HTR-8/SVneo (cell line): ENCODE results near the gene HIP1.
"Not testable (repeated sequence)": the region's sequence is repeated elsewhere in the genome, so short reads cannot be mapped to it uniquely, and the experiment has no call there.

Experiments
- DNase-seq: peaks from one replicate; pipeline ENCODE4 v3.0.0; 2011; ENCODE audit warnings: low spot score, mixed read lengths; ENCODE audit not compliant: insufficient read length
- FAIRE-seq: peaks from 2 replicates; lab custom pipeline; 2011; peaks lifted over from hg19 to GRCh38; lab: Jason Lieb, UNC

The HIP1 gene

DNA sequence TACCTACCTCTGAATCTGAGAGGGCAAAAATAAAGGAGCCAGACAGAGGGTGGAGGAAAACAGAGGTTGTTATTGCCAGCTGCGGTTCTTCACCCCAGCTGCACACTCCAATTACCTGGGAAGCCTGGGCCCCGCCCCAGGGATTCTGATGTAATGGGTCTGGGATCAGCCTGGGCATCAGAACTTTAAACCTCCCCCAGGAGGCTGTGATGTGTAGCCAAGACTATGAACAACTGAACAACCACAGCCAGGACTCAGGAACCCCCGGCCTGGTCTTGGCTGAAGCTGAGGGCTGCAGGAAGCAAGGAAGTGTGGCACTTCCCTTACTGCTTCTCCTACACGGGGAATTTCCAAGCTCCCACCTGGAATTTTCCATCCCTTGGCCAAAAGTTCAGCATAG is 89.3 kb downstream of the HIP1 start:
- DNase-seq (no peak), FAIRE-seq (no peak)

DNA sequence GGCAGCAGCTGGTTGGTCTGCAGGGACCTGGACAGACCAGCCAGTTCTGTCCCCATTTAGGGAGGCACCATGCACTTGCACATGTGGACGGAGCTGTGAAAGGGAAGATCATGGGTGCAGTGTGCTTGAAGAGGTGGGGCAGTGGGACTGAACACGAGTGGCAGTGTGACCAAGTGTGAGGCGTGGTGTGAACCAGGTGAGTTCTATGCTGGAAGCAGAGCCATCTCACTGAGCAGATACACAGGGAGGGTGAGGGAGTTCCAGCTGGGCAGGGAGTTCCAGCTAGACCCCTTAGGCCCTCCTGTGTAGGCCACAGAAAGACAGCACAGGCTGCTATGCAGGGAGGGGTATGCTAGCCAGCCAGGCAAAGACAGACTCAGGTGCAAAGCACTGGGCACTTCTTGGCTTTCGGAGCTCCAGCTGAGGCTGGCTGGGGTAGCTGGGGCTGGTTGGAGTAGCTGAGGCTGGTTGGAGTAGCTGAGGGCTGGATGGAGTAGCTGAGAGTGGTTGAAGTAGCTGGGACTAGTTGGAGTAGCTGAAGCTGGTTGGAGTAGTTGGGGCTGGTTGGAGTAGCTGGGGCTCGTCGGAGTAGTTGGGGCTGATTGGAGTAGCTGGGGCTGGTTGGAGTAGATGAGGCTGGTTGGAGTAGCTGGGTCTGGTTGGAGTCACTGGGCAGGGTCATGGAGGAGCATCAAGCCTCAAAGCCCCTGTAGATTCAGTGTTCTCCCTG is 90.9 kb downstream of the HIP1 start:
- no peak for FAIRE-seq
- no peak for DNase-seq

DNA sequence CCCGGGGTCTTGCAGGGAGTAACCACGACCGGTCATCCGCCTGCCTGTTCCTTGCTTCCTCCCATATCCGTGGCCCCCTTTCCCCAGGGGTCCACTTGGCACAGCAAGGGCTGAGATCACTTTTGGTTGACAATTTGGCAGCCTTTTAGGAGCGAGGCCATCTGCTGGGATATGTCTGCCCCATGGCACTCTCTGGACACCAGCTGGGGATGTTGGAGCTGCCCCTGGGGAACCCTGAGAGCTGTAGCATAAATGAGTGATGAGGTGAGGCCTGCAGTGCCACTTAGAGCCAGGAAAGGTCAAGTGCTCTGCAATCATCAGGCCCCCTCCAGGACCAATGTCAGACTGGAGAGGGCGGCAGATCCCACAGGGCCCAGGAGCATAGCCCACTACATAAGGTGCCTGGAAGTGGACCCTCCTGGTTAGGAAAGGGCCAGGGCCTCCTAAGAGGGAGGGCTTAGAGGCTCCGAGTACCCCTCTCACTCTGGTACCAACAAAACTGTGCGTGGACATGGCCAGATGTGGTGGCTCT is 92.1 kb downstream of the HIP1 start:
- FAIRE-seq, result no peak
- no peak for DNase-seq

DNA sequence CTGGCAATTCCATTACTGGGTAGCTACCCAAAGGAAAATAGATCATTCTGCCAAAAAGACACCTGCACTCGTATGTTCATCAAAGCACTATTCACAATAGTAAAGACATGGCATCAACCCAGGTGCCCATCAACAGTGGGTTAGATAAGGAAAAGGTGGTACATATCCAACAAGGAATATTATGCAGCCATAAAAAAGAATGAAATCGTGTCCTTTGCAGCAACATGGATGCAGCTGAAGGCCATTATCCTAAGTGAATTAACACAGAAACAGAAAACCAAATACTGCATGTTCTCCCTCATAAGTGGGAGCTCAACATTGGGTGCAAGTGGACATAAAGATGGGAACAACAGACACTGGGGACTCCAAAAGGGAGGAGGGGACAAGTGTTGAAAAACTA is 93.2 kb downstream of the HIP1 start:
- no peak for FAIRE-seq
- DNase-seq, result no peak

DNA sequence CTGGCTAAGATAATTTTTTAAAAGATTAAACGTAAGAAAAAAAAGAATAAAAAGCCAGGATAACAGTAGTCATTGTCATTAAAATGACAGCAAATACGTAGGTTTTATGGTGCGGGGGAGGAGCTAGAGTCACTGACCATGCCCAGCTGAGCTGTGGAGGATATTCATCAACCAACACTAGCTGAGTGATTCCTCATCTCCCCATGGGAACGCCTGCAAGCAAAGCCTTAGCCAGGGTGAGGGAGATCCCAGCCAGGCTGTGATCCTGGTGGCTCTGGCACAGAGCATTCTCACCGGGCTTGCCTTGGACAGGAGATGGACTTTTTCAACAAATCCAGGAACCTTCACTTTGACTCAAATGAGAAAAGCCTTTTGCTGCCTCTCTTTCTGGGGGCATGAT is 94.2 kb downstream of the HIP1 start:
- DNase-seq, result no peak
- no peak for FAIRE-seq

DNA sequence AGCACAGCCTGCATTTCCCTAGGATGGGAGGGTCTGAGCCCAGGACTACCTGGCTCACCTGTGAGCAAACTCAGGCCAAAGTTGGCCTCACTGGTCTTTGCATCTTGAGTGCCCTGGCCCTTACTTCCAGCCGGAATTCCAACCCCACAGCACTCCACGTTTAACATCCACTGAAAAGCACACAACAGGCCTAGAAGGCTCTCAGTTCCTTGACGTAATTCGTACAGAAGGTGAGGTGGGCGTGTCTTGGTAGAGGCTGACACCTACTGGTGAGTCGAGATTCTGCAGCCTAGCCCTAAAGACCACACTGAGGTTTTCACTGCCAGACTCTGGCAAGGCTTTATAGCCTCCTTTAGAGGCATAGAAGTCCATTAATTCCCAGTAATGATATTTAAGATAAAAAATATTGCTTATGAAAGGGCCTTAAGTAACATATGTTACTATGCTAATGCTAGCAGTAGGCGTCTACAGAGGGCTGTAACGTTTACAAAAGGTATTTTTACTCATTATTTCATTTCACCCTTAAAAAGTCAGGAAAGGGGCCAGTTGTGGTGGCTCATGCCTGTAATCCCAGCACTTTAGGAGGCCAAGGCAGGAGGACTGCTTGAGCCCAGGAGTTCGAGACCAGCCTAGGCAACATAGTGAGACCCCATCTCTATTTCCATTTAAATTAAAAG is 95.8 kb downstream of the HIP1 start:
- no peak for DNase-seq
- FAIRE-seq, result no peak

DNA sequence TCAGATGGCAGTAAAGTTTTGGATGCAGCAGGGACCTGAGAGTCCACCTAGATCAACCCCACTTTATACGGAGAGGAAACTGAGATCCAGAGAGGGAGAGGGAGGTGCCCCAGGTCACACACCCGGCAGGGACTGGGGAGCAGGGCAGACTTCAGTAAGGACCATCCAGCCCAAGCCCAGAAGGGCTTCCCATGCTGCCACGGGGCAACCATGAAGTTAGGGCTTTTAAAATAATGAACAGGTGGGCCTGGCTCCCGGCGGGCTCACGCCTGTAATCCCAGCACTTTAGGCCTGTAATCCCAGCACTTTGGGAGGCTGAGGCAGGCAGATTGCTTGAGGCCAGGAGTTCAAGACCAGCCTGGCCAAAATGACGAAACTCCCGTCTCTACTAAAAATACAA is 98.5 kb downstream of the HIP1 start:
- no peak for DNase-seq
- FAIRE-seq, result no peak

DNA sequence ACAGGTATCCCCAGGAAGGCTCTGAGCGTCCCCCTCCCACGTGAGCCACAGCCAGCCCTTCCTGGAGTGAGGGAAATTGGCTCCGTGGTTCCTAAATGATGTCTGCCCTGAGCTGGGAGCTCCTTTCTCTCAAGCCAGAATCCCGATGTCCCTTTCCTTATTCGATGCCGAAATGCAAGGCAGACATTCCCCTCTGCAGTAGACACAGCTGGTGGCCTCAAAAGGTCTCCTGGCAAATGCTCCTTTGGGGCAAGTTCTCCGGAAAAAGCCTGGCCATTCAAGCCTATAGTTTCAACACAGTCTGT is 98.9 kb downstream of the HIP1 start:
- FAIRE-seq (no peak), DNase-seq (no peak)

DNA sequence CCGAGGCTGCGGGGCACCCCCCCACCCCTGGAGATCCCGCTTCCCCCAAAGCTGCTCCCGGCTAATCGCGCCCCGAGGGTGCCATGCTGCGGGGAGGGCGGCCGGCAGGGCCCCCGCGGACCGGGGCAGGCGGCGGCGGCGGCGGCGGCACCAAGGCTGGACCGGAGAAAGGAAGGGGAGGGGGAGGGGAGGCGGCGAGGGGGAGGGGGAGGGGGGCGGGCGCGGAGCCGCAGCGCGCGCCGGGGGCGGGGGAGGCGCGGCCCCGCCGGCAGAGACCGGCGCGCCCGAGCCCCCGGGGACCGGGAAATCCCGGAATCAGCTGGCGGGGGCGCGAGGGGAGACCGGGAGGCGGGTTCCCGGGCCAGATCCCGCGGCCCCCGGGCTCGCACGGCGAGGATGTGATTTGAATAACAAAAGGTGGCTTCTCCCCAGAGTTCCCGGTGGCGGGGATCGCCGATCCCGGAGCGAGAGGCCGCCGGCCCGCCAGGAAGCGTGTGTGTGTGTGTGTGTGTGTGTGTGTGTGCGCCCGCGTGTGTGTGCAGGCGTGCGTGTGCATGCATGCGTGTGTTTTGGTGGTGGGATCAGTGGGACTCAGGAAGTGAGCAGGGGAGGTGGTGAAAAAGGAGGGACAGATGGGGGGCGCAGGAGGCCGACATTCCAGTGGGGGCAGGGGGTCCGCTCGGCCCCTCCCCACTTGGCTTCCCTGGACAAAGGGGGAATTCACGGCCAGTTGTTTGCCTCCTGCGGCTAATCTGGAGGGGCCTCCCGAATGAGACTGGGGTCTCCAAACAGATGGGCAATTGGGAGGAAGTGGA is 99.5 kb downstream of the HIP1 start:
- FAIRE-seq, result no peak
- no peak for DNase-seq

DNA sequence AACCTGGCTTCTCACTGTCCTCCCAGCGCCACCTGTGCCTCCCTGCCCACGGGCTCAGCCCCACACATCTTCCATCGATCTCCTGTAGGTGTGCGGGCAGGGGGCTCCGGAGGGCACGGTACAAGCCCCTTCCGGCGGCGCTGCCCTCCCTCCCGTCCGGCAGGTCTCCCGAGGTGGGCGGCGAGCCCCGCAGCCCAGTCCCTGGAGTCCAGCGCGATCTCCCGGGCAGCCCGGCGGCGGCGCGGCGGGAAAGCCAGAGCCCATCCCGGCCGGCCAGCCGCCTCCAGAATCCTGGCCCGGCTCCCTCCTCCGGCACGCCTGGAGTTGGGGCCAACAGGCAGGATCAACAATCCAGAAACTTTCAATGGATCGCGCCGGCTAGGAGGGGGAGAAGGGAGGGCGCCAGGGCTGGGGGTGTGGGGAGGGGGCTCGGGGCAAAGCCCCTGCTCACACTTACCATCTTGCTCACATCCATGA is 100.1 kb downstream of the HIP1 start:
- FAIRE-seq (no peak), DNase-seq (no peak)

DNA sequence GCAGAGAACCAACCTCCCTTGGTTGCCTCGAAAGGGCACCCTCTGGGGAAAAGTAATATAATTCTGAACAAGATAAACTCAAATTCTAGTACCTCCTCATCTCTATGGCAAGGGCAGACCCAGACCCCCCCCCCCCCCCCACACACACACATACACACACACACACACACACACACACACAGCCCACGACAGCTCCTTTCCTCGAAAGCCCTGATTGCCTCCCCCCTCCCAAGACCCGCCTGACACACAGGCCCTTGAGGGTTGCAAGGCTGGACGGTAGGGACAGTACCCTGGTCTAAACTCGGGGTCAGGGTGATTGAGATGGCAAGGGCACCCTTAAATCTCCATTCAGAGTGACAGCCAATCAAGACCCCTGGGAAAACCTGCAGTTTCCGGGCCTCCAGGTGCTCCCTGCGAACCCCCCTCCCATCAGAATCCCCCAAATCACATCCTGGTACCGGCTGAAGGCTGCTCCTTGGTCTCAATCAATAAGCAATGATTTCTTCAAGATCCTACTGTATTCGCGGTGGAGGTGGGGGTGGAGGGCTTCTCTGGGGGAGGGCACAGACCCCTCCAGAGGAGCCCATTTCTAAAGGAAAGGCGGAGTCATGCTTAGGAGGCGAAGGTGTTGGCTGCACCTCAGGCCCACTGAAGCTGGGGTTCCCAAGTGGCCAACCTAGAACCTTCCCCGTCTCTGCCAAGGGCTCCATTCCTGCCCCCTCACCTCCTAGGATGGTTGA is 100.7 kb downstream of the HIP1 start:
- FAIRE-seq, result no peak
- no peak for DNase-seq

DNA sequence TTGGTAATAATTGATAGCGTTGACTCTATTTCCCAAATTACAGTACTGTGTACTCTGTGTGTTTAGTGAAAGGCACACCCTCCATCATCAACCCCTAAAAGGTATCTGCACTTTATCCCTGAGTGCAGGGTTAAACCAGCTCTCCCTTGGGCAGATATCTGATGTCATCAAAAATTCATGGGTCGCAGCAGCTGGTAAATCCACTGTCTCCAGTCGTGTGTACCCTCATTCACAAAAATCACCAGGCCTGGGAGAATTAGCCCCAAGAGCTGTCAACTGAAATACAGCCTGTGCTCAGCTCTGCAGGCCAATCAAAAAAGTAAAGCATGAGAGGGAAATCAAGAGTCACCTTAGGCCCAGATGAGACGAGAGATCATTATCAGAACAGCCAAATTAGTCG is 103.7 kb downstream of the HIP1 start:
- FAIRE-seq (no peak), DNase-seq (no peak)

DNA sequence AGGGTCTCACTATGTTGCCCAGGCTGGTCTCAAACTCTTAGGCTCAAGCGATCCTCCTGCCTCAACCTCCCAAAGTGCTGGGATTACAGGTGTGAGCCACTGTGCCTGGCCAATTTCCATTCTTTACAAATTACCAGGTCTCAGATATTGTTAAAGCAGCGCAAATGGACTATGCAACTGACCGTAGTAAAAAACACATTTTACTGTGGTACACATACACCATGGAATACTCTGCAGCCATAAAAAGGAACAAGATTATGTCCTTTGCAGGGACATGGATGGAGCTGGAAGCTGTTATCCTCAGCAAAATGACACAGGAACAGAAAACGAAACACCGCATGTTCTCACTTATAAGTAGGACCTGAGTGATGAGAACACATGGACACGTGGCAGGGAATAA is 106.2 kb downstream of the HIP1 start:
- not testable (repeated sequence) for FAIRE-seq, DNase-seq

DNA sequence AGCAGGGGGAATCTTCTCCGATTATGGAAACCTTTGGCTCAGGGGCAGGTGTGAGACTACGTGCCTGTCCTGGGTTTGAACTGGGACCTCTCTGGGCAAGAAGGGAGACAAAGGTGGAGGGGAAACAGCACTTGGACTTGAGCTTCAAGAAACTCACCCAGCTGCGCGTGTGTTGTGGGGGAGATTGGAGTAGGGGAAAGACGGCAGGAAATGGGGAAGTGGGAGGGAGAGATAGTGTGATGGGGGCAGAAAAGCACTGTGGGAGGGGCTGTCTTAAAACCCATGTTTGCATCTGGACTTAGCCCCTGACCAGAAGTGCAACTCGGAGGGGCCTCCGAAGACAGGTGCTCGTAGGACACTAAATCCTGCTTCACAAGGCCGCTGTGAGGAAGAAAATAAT is 107.0 kb downstream of the HIP1 start:
- no peak for DNase-seq
- no peak for FAIRE-seq

DNA sequence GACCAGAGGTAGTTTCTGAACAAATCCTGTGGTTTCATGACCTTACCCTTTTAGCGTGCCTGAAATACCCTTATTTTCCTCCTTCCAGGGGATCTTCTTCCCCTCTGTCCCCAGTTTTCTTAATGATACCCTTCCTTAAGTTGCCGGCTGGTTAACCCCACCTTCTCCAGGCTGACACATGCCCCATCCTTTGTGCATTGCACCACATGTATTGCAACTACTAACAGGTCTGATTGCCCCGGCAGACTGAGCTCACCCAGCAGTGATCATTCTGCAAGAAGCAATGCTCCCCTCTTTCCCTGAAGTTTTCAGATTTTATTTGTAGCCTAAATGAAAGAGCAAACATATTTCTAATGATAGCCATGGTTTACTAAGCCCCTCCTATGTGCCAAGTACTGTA is 108.2 kb downstream of the HIP1 start:
- FAIRE-seq (no peak), DNase-seq (no peak)

DNA sequence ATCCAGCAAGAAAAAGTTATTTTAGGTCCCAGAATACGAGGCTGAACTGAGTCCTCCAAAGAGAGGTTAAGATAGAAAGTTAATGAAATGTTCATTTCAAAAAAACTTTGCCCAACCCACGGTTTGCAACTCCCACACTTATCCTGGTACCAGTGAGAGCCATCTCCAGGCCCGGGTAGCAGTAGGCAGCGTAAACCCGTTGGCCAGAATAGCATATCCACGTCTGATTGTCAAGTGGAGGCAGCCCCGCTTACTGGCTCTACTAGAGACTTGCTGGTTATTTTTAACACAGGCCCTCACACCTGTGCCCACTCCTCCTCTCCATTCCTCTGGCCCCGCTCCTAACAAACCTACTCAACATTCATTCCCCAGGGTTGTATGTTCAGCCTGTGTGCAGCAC is 109.7 kb downstream of the HIP1 start:
- no peak for DNase-seq
- no peak for FAIRE-seq

DNA sequence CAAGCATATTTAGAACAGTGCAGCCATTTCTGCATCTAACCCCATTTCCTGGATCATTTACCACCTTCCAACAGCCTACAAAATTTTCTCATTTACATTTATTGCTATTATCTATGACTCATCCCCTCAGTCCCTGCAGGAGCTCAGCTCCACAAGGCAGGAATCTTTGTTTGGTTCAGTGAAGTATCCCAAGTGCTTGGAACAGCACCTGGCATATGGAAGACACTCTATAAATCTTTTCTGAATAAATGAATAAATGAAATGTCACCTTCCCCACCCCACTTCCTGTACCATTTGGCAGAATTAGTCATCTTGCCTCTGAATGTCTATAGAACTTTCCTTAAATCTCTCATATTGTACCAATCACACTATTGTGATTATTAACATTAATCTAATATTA is 110.7 kb downstream of the HIP1 start:
- no peak for FAIRE-seq
- no peak for DNase-seq

DNA sequence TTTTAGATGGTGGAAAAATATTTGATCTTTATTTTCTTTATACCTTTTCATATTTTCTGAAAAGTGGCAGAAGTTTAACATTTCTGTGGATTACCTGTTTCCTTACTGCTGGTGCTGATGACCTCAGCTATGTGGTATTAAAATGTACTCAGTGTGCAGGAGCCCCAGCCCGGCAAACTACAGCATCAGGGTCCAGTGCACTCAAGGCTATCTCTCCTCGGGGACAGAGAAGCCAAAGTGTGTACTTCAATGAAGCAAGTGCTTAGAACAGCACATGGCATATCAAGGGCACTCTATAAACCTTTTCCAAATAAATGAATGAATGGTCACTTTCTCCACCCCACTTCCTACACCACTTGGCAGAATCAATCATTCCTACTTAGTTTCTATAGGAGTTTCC is 111.8 kb downstream of the HIP1 start:
- DNase-seq (no peak), FAIRE-seq (no peak)

DNA sequence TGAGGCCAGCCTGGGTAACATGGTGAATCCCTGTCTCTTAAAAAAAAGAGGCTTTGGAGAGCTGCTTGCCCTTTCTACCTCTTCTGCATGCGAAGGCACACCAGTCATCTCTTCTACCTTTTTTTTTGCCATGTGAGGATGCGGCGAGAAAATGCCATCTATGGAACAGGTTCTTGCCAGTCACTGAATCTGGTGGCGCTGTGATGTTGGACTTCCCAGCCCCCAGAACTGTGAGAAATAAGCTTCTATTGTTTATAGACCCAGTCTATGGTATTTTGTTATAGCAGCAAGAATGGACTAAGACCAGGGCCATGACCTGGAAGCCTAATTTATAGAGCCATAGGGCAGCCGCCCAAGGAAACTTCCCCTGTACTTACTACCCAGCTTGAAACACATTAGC is 112.9 kb downstream of the HIP1 start:
- FAIRE-seq (no peak), DNase-seq (no peak)

DNA sequence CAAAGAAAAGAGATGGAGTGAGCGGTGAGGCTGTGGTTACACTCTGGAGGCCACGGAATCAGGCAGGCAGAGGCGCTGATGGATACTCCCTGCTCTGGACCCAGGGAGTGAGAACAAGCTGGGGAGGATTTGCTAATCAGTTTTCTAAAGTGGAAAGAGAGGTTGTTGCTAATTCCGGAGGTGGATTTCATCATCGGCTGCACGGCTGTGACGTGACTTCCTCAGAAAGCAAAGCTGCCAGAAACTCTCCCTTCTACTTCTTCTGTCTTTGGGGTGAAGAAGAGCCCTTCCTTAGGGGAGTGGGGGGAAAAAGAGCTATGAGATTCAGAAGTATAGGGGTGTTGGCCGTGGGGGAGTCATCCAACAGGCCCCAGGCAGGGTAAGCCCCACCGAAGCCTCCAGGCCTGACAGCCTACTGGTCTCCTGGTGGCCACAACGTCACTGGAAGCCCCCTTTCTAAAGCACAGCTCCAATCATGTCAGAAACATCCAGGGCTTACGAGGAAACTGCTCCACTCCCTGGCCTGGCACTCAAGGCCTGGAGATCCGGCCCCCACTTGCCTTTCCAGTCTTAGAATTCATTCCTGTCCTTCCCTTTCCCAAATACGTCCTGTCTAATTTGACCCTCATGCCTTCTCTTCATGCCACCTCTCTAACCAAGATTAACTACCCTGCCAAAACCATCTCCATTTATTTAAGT is 114.5 kb downstream of the HIP1 start:
- no peak for FAIRE-seq
- DNase-seq, result no peak
